Thymus (tissue), 11 donors: ENCODE measurements around the gene RASGEF1B. TPM values are rescaled to one million over a fixed set of nuclear protein-coding genes. Genes with fewer than 3 reads are reported as not detected.

Experiments used
- DNase-seq, 9 donors: peaks; one replicate each; pipeline ENCODE4 v3.0.0-alpha.2; 2013; ENCODE audit warnings: low spot score in 9 of 9, low read depth in 6 of 9, missing footprints in 1 of 9
- H3K27ac ChIP-seq, 2 donors: one replicate each; pipeline ENCODE4 v1.5.1; 2013; ENCODE audit warnings: control low read depth in 1 of 2, low read depth in 1 of 2, low read length in 1 of 2, mild to moderate bottlenecking in 1 of 2, moderate library complexity in 1 of 2
- H3K27me3 ChIP-seq, 2 donors: one replicate each; pipeline ENCODE4 v1.5.1; 2013; ENCODE audit warnings: low read length in 1 of 2; ENCODE audit not compliant: control insufficient read depth in 2 of 2, insufficient read depth in 1 of 2
- H3K36me3 ChIP-seq, 2 donors: one replicate each; pipeline ENCODE4 v1.5.1; 2013; ENCODE audit warnings: low read length in 1 of 2, mild to moderate bottlenecking in 1 of 2, moderate library complexity in 1 of 2; ENCODE audit not compliant: control insufficient read depth in 2 of 2, insufficient read depth in 2 of 2
- H3K4me1 ChIP-seq, 2 donors: one replicate each; pipeline ENCODE4 v1.5.1; 2013; ENCODE audit warnings: low read length in 2 of 2; ENCODE audit not compliant: control insufficient read depth in 2 of 2, insufficient read depth in 2 of 2
- H3K4me3 ChIP-seq, 2 donors: one replicate each; pipeline ENCODE4 v1.5.1; 2013; ENCODE audit warnings: low read length in 2 of 2, control low read depth in 1 of 2, mild to moderate bottlenecking in 1 of 2
- H3K9me3 ChIP-seq, 2 donors: one replicate each; pipeline ENCODE4 v1.5.1; 2013; ENCODE audit warnings: low read length in 1 of 2, mild to moderate bottlenecking in 1 of 2; ENCODE audit not compliant: control insufficient read depth in 2 of 2, insufficient read depth in 1 of 2
- WGBS: extraction: QIAGEN DNeasy Blood & Tissue Kit; methylation state at CpG from one replicate; pipeline ENCODE4 v1.1.7; 2013; 5-methylcytosine and 5-hydroxymethylcytosine counted together
- polyA plus RNA-seq: library from polyadenylated mRNA; stranded (reverse); fragments of 200-250 nt; gene quantifications from one replicate; pipeline ENCODE4 v1.2.3, GENCODE V29; 2013
- total RNA-seq: library from RNA; stranded (reverse); fragments of 120-200 nt; gene quantifications from one replicate; pipeline ENCODE4 v1.2.4, GENCODE V29; 2013
- donor health status: healthy.

The RASGEF1B gene
- total and polyA plus RNA-seq, 2 donors: 18.3 to 19.9 TPM

DNA sequence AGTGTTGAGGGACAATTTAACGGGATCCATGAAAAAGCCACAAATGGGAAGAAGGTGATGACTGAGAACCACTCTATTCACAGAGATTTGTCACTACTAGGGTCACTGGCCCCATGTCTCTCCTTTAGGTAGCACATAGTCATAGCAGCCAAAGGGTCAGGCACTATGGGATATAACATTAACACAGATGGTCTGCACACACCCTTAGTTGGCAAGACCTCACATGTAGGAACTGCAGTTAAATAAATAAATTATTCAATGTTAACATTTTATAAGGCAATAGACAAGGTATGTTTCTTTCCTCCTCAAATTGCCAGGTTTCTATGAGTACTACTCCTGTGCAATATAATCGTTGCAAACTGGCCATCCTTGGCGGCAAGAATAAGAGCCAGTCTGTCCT lies 10.9 kb downstream of the RASGEF1B start:
- 80% methylated on average over 3 of the region's 3 CpGs for WGBS

GRCh38 chr4:81460191-81460701 lies 11.5 kb downstream of the RASGEF1B start:
- Histone ChIP-seq H3K27ac (no peak overlapping the region), H3K36me3 (peaks cover 3 to 35% of the 10 kb centered on the region in 2 donors), H3K27me3 (no peaks in the 10 kb centered on the region), H3K4me3 (no peak overlapping the region), H3K4me1 (no peaks in the 10 kb centered on the region), H3K9me3 (no peaks in the 10 kb centered on the region)
- DNase-seq: no peak
- 87% methylated on average over 5 of the region's 5 CpGs for WGBS

More for the DNA sequence above, 10.9 kb downstream of the RASGEF1B start:
- peaks cover 3 to 31% of the 10 kb centered on the region in 2 donors for H3K36me3 ChIP-seq
- no peaks in the 10 kb centered on the region for H3K4me1 ChIP-seq
- H3K27ac ChIP-seq: no peak overlapping the region
- no peaks in the 10 kb centered on the region for H3K9me3 ChIP-seq
- H3K4me3 ChIP-seq: no peak overlapping the region
- no peaks in the 10 kb centered on the region for H3K27me3 ChIP-seq
- no peak for DNase-seq

DNA sequence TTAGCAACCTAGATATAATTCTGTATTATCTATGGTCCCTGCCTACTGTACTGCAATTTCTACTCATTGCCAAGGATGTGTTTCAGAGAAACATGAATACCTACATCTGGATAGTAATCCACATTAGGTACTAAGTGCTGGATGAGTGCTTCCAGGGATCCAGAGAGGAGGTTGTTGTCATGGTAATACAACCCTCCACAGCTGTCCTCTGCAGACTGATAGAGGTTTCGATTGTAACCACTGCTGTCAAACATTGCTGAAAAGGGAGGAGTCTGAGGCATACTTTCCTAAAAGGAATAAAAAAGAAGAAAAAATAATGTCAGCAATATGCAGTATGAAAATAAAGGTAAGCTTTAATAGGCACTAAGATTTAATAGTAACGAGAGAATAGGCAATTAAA lies 12.5 kb downstream of the RASGEF1B start:
- H3K36me3 ChIP-seq: peaks cover 6 to 42% of the 10 kb centered on the region in 2 donors

DNA sequence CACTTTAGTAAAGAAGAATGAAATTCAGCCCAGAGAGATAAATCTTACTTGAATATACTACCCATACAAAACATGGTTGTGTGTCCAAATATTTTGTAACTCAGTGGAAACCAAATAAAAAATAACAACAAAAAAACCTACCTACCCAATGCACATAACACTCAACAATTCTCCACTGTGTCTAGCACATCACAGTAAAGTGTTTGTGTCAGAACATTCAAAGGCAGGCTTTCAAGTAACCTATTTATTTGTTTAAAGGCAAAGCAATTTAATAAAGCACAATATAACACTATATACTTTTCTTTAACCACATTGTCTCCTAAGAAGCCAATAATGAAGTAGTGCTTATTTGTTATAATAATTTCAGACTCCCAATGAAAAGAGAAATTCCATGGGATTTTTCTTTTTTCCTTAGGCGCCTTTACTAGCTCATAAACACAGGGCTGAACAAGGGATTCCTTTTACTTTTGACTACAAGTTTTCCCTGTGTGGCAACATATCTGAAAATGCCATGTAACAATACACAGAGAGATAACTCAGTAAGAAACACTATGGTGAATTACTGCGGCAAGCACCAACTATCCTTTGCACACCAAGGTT lies 13.7 kb downstream of the RASGEF1B start:
- 98% methylated on average over 2 of the region's 2 CpGs for WGBS
- peaks cover 6 to 54% of the 10 kb centered on the region in 2 donors for H3K36me3 ChIP-seq

More for the DNA sequence above, 12.5 kb downstream of the RASGEF1B start:
- DNase-seq: no peak
- 94% methylated on average over 2 of the region's 2 CpGs for WGBS
- H3K9me3 ChIP-seq: no peaks in the 10 kb centered on the region
- H3K27ac ChIP-seq: no peak overlapping the region
- H3K4me3 ChIP-seq: no peak overlapping the region
- H3K27me3 ChIP-seq: no peaks in the 10 kb centered on the region
- no peaks in the 10 kb centered on the region for H3K4me1 ChIP-seq

GRCh38 chr4:81457345-81457744 lies 14.4 kb downstream of the RASGEF1B start:
- Histone ChIP-seq H3K27me3 (no peaks in the 10 kb centered on the region), H3K4me3 (no peak overlapping the region), H3K9me3 (no peaks in the 10 kb centered on the region), H3K4me1 (no peaks in the 10 kb centered on the region), H3K27ac (no peak overlapping the region), H3K36me3 (peaks cover 6 to 61% of the 10 kb centered on the region in 2 donors)
- no peak for DNase-seq
- 97% methylated on average over 3 of the region's 3 CpGs for WGBS

More for the DNA sequence above, 13.7 kb downstream of the RASGEF1B start:
- Histone ChIP-seq H3K4me3 (no peak overlapping the region), H3K4me1 (no peaks in the 10 kb centered on the region), H3K27me3 (no peaks in the 10 kb centered on the region), H3K9me3 (no peaks in the 10 kb centered on the region), H3K27ac (no peak overlapping the region)
- DNase-seq: no peak

DNA sequence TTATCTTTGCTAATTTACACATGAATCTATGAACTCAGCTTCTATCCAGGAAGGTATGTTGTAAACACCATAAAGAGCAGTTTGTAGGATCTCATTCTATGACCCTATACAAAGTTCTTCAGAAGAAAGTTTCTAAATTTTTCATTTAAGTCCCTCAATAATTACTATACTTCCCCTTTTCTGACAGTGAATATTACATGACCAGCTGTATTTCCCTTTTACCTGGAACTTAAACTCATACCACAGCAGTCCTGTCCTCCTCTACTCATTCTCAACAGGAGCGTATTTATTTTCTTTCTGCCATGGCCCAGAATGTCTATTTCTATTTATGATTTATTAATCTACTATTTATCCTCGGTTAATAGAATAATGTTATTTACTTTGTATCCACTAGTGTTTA lies 15.8 kb downstream of the RASGEF1B start:
- Histone ChIP-seq H3K4me3 (no peak overlapping the region), H3K27ac (no peak overlapping the region), H3K27me3 (no peaks in the 10 kb centered on the region), H3K9me3 (no peaks in the 10 kb centered on the region), H3K36me3 (peaks cover 11 to 72% of the 10 kb centered on the region in 2 donors), H3K4me1 (no peaks in the 10 kb centered on the region)
- WGBS: 68% methylated on average over 2 of the region's 2 CpGs
- no peak for DNase-seq

- H3K4me1 ChIP-seq: no peaks in the 10 kb centered on the region
- no peak overlapping the region for H3K27ac ChIP-seq
- WGBS: 68% methylated on average over 2 of the region's 2 CpGs
- H3K36me3 ChIP-seq: peaks cover 15 to 76% of the 10 kb centered on the region in 2 donors
- H3K9me3 ChIP-seq: no peaks in the 10 kb centered on the region
- no peak for DNase-seq
- no peaks in the 10 kb centered on the region for H3K27me3 ChIP-seq
- no peak overlapping the region for H3K4me3 ChIP-seq
These were observed 16.8 kb downstream of the RASGEF1B start for GRCh38 chr4:81454948-81455347.

DNA sequence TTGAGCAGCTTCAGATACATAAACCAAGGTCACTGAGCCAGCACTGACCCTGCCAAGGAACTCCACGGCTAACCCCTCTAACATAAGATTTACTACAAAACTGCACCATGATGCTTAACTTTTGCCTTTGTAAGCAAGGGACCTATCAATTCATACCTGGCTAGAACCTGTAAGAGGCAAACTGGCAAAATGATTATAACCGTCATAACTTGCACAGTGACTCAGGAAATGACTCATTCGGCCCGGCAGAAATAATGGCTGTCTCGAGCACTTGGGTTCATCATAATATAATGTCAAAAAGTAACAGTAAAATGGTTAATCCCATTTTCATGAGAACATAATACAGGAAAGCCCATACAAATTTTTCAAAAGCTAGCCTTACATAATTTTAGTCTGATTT lies 17.2 kb downstream of the RASGEF1B start:
- Histone ChIP-seq H3K4me1 (no peaks in the 10 kb centered on the region), H3K27me3 (no peaks in the 10 kb centered on the region), H3K36me3 (peaks cover 15 to 73% of the 10 kb centered on the region in 2 donors), H3K9me3 (no peaks in the 10 kb centered on the region), H3K27ac (no peak overlapping the region), H3K4me3 (no peak overlapping the region)
- no peak for DNase-seq
- WGBS: 71% methylated on average over 5 of the region's 5 CpGs

- Histone ChIP-seq H3K36me3 (peaks cover 19 to 68% of the 10 kb centered on the region in 2 donors), H3K27me3 (no peaks in the 10 kb centered on the region), H3K4me3 (no peak overlapping the region), H3K9me3 (no peaks in the 10 kb centered on the region), H3K27ac (no peak overlapping the region), H3K4me1 (no peaks in the 10 kb centered on the region)
- 95% methylated on average over 4 of the region's 4 CpGs for WGBS
- no peak for DNase-seq
These were observed 18.7 kb downstream of the RASGEF1B start for GRCh38 chr4:81453024-81453423.
